Measurements from ENCODE around the gene PLD1.

PLD1 gene

DNA sequence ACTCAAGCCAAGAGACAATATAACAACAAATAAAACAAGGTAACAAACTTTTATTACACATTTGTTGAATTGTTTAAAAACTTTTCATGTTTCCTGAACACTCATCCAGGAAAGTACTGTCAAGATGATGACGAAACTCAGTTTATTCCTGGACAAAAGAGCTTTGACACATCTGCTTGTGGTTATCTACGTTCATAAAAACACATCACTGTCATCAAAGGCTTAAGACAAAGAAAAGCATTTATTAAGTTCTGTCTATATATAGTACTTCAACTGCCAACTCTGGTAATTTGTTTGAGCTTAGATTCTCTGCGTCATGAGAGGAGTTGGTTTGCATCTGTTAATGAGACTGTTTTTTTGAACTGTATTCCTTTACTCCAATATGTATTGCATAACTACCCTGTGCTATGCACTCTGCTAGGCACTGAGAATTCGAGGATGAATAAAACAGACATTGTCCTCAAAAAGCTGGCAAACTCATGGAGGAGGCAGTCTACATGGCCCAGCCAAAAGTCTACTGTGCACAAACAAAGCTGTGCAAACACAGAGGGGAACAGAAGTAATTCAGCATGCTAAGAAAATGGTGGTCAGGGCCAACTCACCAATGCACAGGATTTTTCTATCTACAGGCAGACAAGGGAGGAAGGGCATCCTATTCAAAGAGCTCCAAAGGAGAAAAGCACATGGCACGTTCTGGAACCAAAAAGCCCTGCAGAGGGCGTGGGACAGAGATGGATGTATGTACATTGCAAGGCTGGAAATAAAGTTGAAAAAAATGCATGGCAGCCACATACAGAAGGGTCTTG, 21.5 kb downstream of the PLD1 start:
- Histone ChIP-seq H3K27ac (ENCODE audit: low read depth, low read length) (no peak overlapping the region), H2AFZ (ENCODE audit: insufficient read depth, low read length, poor library complexity) (no peak overlapping the region), H4K12ac (ENCODE audit: low read depth, low read length) (no peak overlapping the region), H3K4ac (ENCODE audit: low read depth, low read length) (no peak overlapping the region), H4K8ac (ENCODE audit: low read depth, low read length) (no peak overlapping the region), H3K4me3 (ENCODE audit: low read depth, low read length) (no peak overlapping the region), H2AK5ac (ENCODE audit: low read length) (no peak overlapping the region), H3K36me3 (ENCODE audit: control insufficient read depth in 1 of 2, insufficient read depth in 2 of 2, low read length in 2 of 2) (no peaks in the 10 kb centered on the region), H2BK12ac (ENCODE audit: low read length) (no peak overlapping the region), H2BK5ac (ENCODE audit: low read depth, low read length, poor library complexity) (no peak overlapping the region), H3K9me3 (ENCODE audit: insufficient read depth, low read depth, low read length) (no peaks in the 10 kb centered on the region), H2BK120ac (ENCODE audit: insufficient read depth, low read length, poor library complexity) (no peak overlapping the region), H3K14ac (ENCODE audit: low read length) (no peak overlapping the region), H3K23ac (ENCODE audit: low read length) (no peak overlapping the region), H3K79me1 (ENCODE audit: low read length) (no peaks in the 10 kb centered on the region), H4K91ac (ENCODE audit: low read depth, low read length) (no peak overlapping the region), H3K18ac (ENCODE audit: low read length) (no peak overlapping the region), H3K9ac (ENCODE audit: low read length) (no peak overlapping the region), H3K4me2 (ENCODE audit: low read length) (no peak overlapping the region), H3K79me2 (ENCODE audit: control insufficient read depth, insufficient read depth, low read length, poor library complexity) (no peaks in the 10 kb centered on the region), H3K4me1 (ENCODE audit: control insufficient read depth in 1 of 2, insufficient read depth in 2 of 2, low read length in 2 of 2) (no peaks in the 10 kb centered on the region), H3K27me3 (ENCODE audit: insufficient read depth, low read length) (no peaks in the 10 kb centered on the region)
- no peak for DNase-seq
- WGBS (ENCODE audit: extremely low coverage, insufficient coverage, insufficient read length), result no CpG with 5 or more reads among the region's 6 CpGs

DNA sequence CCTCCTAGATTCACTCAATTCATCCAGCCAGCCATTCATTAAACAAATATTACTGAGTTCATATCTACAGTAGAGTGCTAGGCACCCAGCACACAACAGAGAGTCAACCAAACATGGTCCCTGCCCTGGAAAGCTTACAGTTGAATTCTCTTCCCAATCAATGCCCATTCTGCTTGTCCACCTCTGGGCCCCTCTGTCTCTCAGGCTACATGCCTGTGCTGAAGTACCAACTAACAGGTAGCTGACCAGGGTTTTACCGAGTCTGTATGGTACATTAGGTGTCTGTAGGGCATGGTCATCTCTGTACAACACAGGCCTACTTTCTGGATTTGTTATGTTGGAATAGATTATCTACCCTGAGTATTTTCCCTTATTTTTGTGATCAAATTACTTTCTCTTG, 23.3 kb downstream of the PLD1 start:
- no peak overlapping the region for H3K9ac ChIP-seq (ENCODE audit: low read length)
- no peak overlapping the region for H4K8ac ChIP-seq (ENCODE audit: low read depth, low read length)
- no peaks in the 10 kb centered on the region for H3K79me1 ChIP-seq (ENCODE audit: low read length)
- no peaks in the 10 kb centered on the region for H3K9me3 ChIP-seq (ENCODE audit: insufficient read depth, low read depth, low read length)
- no peak overlapping the region for H3K27ac ChIP-seq (ENCODE audit: low read depth, low read length)
- no peak overlapping the region for H3K4ac ChIP-seq (ENCODE audit: low read depth, low read length)
- no peak overlapping the region for H2BK120ac ChIP-seq (ENCODE audit: insufficient read depth, low read length, poor library complexity)
- H2AFZ ChIP-seq (ENCODE audit: insufficient read depth, low read length, poor library complexity), result no peak overlapping the region
- no peaks in the 10 kb centered on the region for H3K79me2 ChIP-seq (ENCODE audit: control insufficient read depth, insufficient read depth, low read length, poor library complexity)
- no peak overlapping the region for H2BK5ac ChIP-seq (ENCODE audit: low read depth, low read length, poor library complexity)
- DNase-seq, result no peak
- H2AK5ac ChIP-seq (ENCODE audit: low read length), result no peak overlapping the region
- H3K27me3 ChIP-seq (ENCODE audit: insufficient read depth, low read length), result no peaks in the 10 kb centered on the region
- no peak overlapping the region for H2BK12ac ChIP-seq (ENCODE audit: low read length)
- no peaks in the 10 kb centered on the region for H3K4me1 ChIP-seq (ENCODE audit: control insufficient read depth in 1 of 2, insufficient read depth in 2 of 2, low read length in 2 of 2)
- no peak overlapping the region for H4K12ac ChIP-seq (ENCODE audit: low read depth, low read length)
- no peaks in the 10 kb centered on the region for H3K36me3 ChIP-seq (ENCODE audit: control insufficient read depth in 1 of 2, insufficient read depth in 2 of 2, low read length in 2 of 2)
- WGBS (ENCODE audit: extremely low coverage, insufficient coverage, insufficient read length), result no CpG with 5 or more reads among the region's 1 CpG
- no peak overlapping the region for H3K18ac ChIP-seq (ENCODE audit: low read length)
- no peak overlapping the region for H3K23ac ChIP-seq (ENCODE audit: low read length)
- H4K91ac ChIP-seq (ENCODE audit: low read depth, low read length), result no peak overlapping the region
- H3K4me3 ChIP-seq (ENCODE audit: low read depth, low read length), result no peak overlapping the region
- H3K4me2 ChIP-seq (ENCODE audit: low read length), result no peak overlapping the region
- no peak overlapping the region for H3K14ac ChIP-seq (ENCODE audit: low read length)

- Histone ChIP-seq H3K36me3 (ENCODE audit: control insufficient read depth in 1 of 2, insufficient read depth in 2 of 2, low read length in 2 of 2) (no peaks in the 10 kb centered on the region), H2AFZ (ENCODE audit: insufficient read depth, low read length, poor library complexity) (no peak overlapping the region), H2AK5ac (ENCODE audit: low read length) (no peak overlapping the region), H3K14ac (ENCODE audit: low read length) (no peak overlapping the region), H3K4me3 (ENCODE audit: low read depth, low read length) (no peak overlapping the region), H3K4ac (ENCODE audit: low read depth, low read length) (no peak overlapping the region), H2BK5ac (ENCODE audit: low read depth, low read length, poor library complexity) (no peak overlapping the region), H2BK120ac (ENCODE audit: insufficient read depth, low read length, poor library complexity) (no peak overlapping the region), H3K79me1 (ENCODE audit: low read length) (no peaks in the 10 kb centered on the region), H2BK12ac (ENCODE audit: low read length) (no peak overlapping the region), H3K4me2 (ENCODE audit: low read length) (no peak overlapping the region), H3K4me1 (ENCODE audit: control insufficient read depth in 1 of 2, insufficient read depth in 2 of 2, low read length in 2 of 2) (no peaks in the 10 kb centered on the region), H3K9ac (ENCODE audit: low read length) (no peak overlapping the region), H3K79me2 (ENCODE audit: control insufficient read depth, insufficient read depth, low read length, poor library complexity) (no peaks in the 10 kb centered on the region), H3K27me3 (ENCODE audit: insufficient read depth, low read length) (no peaks in the 10 kb centered on the region), H4K8ac (ENCODE audit: low read depth, low read length) (no peak overlapping the region), H4K12ac (ENCODE audit: low read depth, low read length) (no peak overlapping the region), H3K23ac (ENCODE audit: low read length) (no peak overlapping the region), H3K27ac (ENCODE audit: low read depth, low read length) (no peak overlapping the region), H4K91ac (ENCODE audit: low read depth, low read length) (no peak overlapping the region), H3K18ac (ENCODE audit: low read length) (no peak overlapping the region), H3K9me3 (ENCODE audit: insufficient read depth, low read depth, low read length) (no peaks in the 10 kb centered on the region)
- no peak for DNase-seq
- WGBS (ENCODE audit: extremely low coverage, insufficient coverage, insufficient read length), result no CpG with 5 or more reads among the region's 5 CpGs
These were observed 25.3 kb downstream of the PLD1 start for GRCh38 chr3:171784937-171785336.

DNA sequence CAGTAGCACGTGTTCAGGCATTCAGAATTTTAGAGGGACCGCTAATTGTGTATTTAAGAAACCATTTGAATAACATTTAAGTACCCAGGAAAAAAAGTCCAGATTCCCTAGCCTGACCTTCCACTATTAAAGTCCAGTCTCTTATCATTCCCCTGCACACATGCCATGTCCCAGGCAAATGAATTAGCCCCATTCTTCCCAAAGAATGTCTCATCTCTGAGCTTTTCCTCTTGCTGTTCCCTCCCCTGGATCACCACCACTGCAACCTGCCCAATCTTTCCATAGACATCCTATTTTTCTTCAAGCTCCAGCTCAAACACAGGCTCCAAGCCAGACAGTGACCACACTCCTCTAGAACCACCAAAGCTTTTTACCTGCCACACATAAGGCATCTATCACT, 25.9 kb downstream of the PLD1 start:
- Histone ChIP-seq H3K36me3 (ENCODE audit: control insufficient read depth in 1 of 2, insufficient read depth in 2 of 2, low read length in 2 of 2) (no peaks in the 10 kb centered on the region), H3K9me3 (ENCODE audit: insufficient read depth, low read depth, low read length) (no peaks in the 10 kb centered on the region), H3K18ac (ENCODE audit: low read length) (no peak overlapping the region), H3K9ac (ENCODE audit: low read length) (peak overlapping the region; percentile 26), H3K4me1 (ENCODE audit: control insufficient read depth in 1 of 2, insufficient read depth in 2 of 2, low read length in 2 of 2) (no peaks in the 10 kb centered on the region), H3K27me3 (ENCODE audit: insufficient read depth, low read length) (no peaks in the 10 kb centered on the region), H2BK120ac (ENCODE audit: insufficient read depth, low read length, poor library complexity) (no peak overlapping the region), H3K27ac (ENCODE audit: low read depth, low read length) (no peak overlapping the region), H2AFZ (ENCODE audit: insufficient read depth, low read length, poor library complexity) (no peak overlapping the region), H3K79me1 (ENCODE audit: low read length) (no peaks in the 10 kb centered on the region), H2BK5ac (ENCODE audit: low read depth, low read length, poor library complexity) (no peak overlapping the region), H4K12ac (ENCODE audit: low read depth, low read length) (no peak overlapping the region), H3K4ac (ENCODE audit: low read depth, low read length) (no peak overlapping the region), H3K14ac (ENCODE audit: low read length) (no peak overlapping the region), H4K8ac (ENCODE audit: low read depth, low read length) (no peak overlapping the region), H4K91ac (ENCODE audit: low read depth, low read length) (no peak overlapping the region), H3K4me3 (ENCODE audit: low read depth, low read length) (no peak overlapping the region), H2AK5ac (ENCODE audit: low read length) (no peak overlapping the region), H3K23ac (ENCODE audit: low read length) (no peak overlapping the region), H3K79me2 (ENCODE audit: control insufficient read depth, insufficient read depth, low read length, poor library complexity) (no peaks in the 10 kb centered on the region), H2BK12ac (ENCODE audit: low read length) (no peak overlapping the region), H3K4me2 (ENCODE audit: low read length) (no peak overlapping the region)
- WGBS (ENCODE audit: extremely low coverage, insufficient coverage, insufficient read length), result no CpG with 5 or more reads among the region's 2 CpGs
- no peak for DNase-seq
